T-helper 1 cell treated with Interleukin-12 subunit alpha and Interleukin-12 subunit beta and Interleukin-4 antibody, amounts not matched to agents 30 μg/mL and 1 μg/mL, for 36 hours (primary cell): ENCODE measurements around the gene AASS.
"Not testable (repeated sequence)": the region's sequence is repeated elsewhere in the genome, so short reads cannot be mapped to it uniquely, and the experiment has no call there.

Experiments used
- H3K27ac Mint-ChIP-seq: one replicate; pipeline ENCODE4 v1.8.0; 2021; ENCODE audit warnings: mild to moderate bottlenecking, mixed read lengths
- H3K27me3 Mint-ChIP-seq: one replicate; pipeline ENCODE4 v1.8.0; 2021; ENCODE audit warnings: low read depth, mixed read lengths
- H3K36me3 Mint-ChIP-seq: one replicate; pipeline ENCODE4 v1.8.0; 2021; ENCODE audit warnings: low read depth, mixed read lengths
- H3K4me1 Mint-ChIP-seq: one replicate; pipeline ENCODE4 v1.8.0; 2021; ENCODE audit warnings: low read depth, mixed read lengths
- H3K4me3 Mint-ChIP-seq: one replicate; pipeline ENCODE4 v1.8.0; 2021; ENCODE audit warnings: mild to moderate bottlenecking, moderate library complexity, mixed read lengths
- H3K9me3 Mint-ChIP-seq: one replicate; pipeline ENCODE4 v1.8.0; 2021; ENCODE audit warnings: mixed read lengths

Gene AASS

GRCh38 chr7:122137251-122138077 is 6.6 kb downstream of the AASS start:
- peaks cover 4% of the 10 kb centered on the region for H3K4me1 Mint-ChIP-seq
- no peaks in the 10 kb centered on the region for H3K9me3 Mint-ChIP-seq
- peaks cover 21% of the 10 kb centered on the region for H3K27me3 Mint-ChIP-seq
- no peak overlapping the region for H3K27ac Mint-ChIP-seq
- no peaks in the 10 kb centered on the region for H3K36me3 Mint-ChIP-seq
- no peak overlapping the region for H3K4me3 Mint-ChIP-seq

- no peak overlapping the region for H3K27ac Mint-ChIP-seq
- H3K27me3 Mint-ChIP-seq = peaks cover 19% of the 10 kb centered on the region
- H3K4me3 Mint-ChIP-seq = no peak overlapping the region
- H3K4me1 Mint-ChIP-seq = peaks cover 4% of the 10 kb centered on the region
- no peaks in the 10 kb centered on the region for H3K36me3 Mint-ChIP-seq
- no peaks in the 10 kb centered on the region for H3K9me3 Mint-ChIP-seq
Observed at GRCh38 chr7:122136639-122137245, 7.3 kb downstream of the AASS start.

GRCh38 chr7:122136078-122136477 is 8.0 kb downstream of the AASS start:
- Mint-ChIP-seq H3K27me3 (peaks cover 14% of the 10 kb centered on the region), H3K4me1 (peaks cover 4% of the 10 kb centered on the region), H3K4me3 (no peak overlapping the region), H3K27ac (no peak overlapping the region), H3K9me3 (no peaks in the 10 kb centered on the region), H3K36me3 (no peaks in the 10 kb centered on the region)

GRCh38 chr7:122135275-122135674 is 8.8 kb downstream of the AASS start:
- H3K27ac Mint-ChIP-seq = no peak overlapping the region
- peaks cover 4% of the 10 kb centered on the region for H3K4me1 Mint-ChIP-seq
- H3K9me3 Mint-ChIP-seq = no peaks in the 10 kb centered on the region
- H3K36me3 Mint-ChIP-seq = no peaks in the 10 kb centered on the region
- peaks cover 14% of the 10 kb centered on the region for H3K27me3 Mint-ChIP-seq
- no peak overlapping the region for H3K4me3 Mint-ChIP-seq

- H3K27ac Mint-ChIP-seq, H3K4me3 Mint-ChIP-seq, H3K36me3 Mint-ChIP-seq, H3K9me3 Mint-ChIP-seq, H3K4me1 Mint-ChIP-seq: not testable (repeated sequence)
- H3K27me3 Mint-ChIP-seq = peaks cover 14% of the 10 kb centered on the region
Observed at GRCh38 chr7:122134793-122135192, 9.3 kb downstream of the AASS start.

DNA sequence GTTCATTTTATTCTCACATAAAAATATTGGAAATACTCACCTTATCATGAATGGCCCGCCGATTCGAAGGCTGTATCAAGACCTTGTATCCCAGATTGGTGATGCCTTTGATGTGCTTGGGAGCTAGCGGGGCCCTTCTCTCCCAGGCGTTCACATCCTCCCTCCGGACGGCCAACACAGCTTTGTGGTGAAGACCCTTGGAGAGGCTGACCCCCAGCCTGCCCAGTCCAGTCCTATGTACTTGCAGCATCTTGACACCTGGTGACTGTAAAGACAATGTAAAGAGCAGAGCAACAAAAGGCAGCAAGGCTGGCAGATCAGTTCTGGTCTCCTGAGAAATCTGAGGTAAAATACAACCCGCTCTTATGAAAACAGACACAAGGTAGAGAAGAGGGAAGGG is 10.6 kb downstream of the AASS start:
- no peak overlapping the region for H3K27ac Mint-ChIP-seq
- no peak overlapping the region for H3K4me3 Mint-ChIP-seq
- H3K27me3 Mint-ChIP-seq = peaks cover 11% of the 10 kb centered on the region
- peaks cover 4% of the 10 kb centered on the region for H3K4me1 Mint-ChIP-seq
- H3K9me3 Mint-ChIP-seq = no peaks in the 10 kb centered on the region
- no peaks in the 10 kb centered on the region for H3K36me3 Mint-ChIP-seq

GRCh38 chr7:122132341-122132740 is 11.7 kb downstream of the AASS start:
- Mint-ChIP-seq H3K36me3 (no peaks in the 10 kb centered on the region), H3K4me3 (no peak overlapping the region), H3K27ac (no peak overlapping the region), H3K9me3 (no peaks in the 10 kb centered on the region), H3K4me1 (peaks cover 3% of the 10 kb centered on the region), H3K27me3 (peaks cover 5% of the 10 kb centered on the region)

- Mint-ChIP-seq H3K4me1 (no peaks in the 10 kb centered on the region), H3K4me3 (no peak overlapping the region)
Observed at GRCh38 chr7:122123746-122124145, 20.3 kb downstream of the AASS start.

GRCh38 chr7:122118757-122119156 is 25.3 kb downstream of the AASS start:
- Mint-ChIP-seq H3K36me3 (no peaks in the 10 kb centered on the region), H3K27me3 (no peaks in the 10 kb centered on the region), H3K9me3 (no peaks in the 10 kb centered on the region), H3K4me1 (no peaks in the 10 kb centered on the region), H3K27ac (no peak overlapping the region), H3K4me3 (no peak overlapping the region)

More at GRCh38 chr7:122123746-122124145, 20.3 kb downstream of the AASS start:
- Mint-ChIP-seq H3K36me3 (no peaks in the 10 kb centered on the region), H3K27me3 (no peaks in the 10 kb centered on the region), H3K27ac (no peak overlapping the region), H3K9me3 (no peaks in the 10 kb centered on the region)

DNA sequence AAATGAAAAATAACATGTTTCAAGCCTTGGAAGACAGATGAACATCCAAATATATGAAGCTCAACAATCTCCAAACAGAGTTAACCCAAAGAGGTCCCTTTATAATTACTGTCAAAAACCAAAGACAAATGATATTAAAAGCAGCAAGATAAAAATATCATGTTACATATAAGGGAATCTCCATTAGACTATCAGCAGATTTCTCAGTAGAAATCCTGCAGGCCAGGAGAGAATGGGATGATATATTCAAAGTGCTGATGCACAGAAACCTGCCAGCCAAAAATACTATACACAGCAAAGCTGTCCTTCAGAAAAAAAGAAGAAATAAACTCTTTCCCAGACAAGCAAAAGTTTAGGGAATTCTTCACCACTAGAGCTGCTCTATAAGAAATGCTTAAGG is 41.0 kb downstream of the AASS start:
- no peak overlapping the region for H3K27ac Mint-ChIP-seq
- H3K4me3 Mint-ChIP-seq = no peak overlapping the region
- peaks cover 1% of the 10 kb centered on the region for H3K4me1 Mint-ChIP-seq
- no peaks in the 10 kb centered on the region for H3K36me3 Mint-ChIP-seq
- peaks cover 21% of the 10 kb centered on the region for H3K9me3 Mint-ChIP-seq
- H3K27me3 Mint-ChIP-seq = no peaks in the 10 kb centered on the region

GRCh38 chr7:122100021-122100420 is 44.0 kb downstream of the AASS start:
- H3K36me3 Mint-ChIP-seq = no peaks in the 10 kb centered on the region
- no peaks in the 10 kb centered on the region for H3K27me3 Mint-ChIP-seq
- peaks cover 4% of the 10 kb centered on the region for H3K4me1 Mint-ChIP-seq
- peaks cover 21% of the 10 kb centered on the region for H3K9me3 Mint-ChIP-seq
- H3K4me3 Mint-ChIP-seq = no peak overlapping the region
- H3K27ac Mint-ChIP-seq = no peak overlapping the region

GRCh38 chr7:122095642-122096041 is 48.4 kb downstream of the AASS start:
- Mint-ChIP-seq H3K4me3 (no peak overlapping the region), H3K4me1 (peaks cover 4% of the 10 kb centered on the region), H3K27me3 (no peaks in the 10 kb centered on the region), H3K36me3 (no peaks in the 10 kb centered on the region), H3K27ac (no peak overlapping the region), H3K9me3 (peaks cover 4% of the 10 kb centered on the region)

DNA sequence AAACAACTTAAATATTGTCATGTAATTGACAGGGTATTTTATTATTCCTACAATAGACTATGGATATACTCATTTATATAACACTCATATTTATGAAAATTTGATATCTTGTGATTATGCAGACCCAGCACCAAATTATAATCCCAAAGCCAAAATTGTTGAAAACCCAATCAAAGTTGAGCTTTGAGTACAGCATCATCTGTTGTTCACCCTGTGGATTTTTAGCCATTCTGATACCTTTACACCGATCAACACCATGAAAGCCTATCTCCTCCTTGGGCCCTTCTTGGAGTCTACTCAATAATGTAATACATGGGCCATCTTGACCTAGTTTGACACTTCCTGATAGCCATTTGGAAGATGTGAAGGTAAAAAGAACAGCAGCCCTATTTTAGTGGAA is 49.5 kb downstream of the AASS start:
- Mint-ChIP-seq H3K4me1 (peaks cover 4% of the 10 kb centered on the region), H3K9me3 (no peaks in the 10 kb centered on the region), H3K27ac (no peak overlapping the region), H3K36me3 (no peaks in the 10 kb centered on the region), H3K27me3 (no peaks in the 10 kb centered on the region), H3K4me3 (no peak overlapping the region)

- no peaks in the 10 kb centered on the region for H3K27me3 Mint-ChIP-seq
- H3K27ac Mint-ChIP-seq = no peak overlapping the region
- H3K36me3 Mint-ChIP-seq = no peaks in the 10 kb centered on the region
- H3K4me3 Mint-ChIP-seq = no peak overlapping the region
- H3K9me3 Mint-ChIP-seq = no peaks in the 10 kb centered on the region
- peaks cover 4% of the 10 kb centered on the region for H3K4me1 Mint-ChIP-seq
Observed at GRCh38 chr7:122092964-122093797, 50.9 kb downstream of the AASS start.

DNA sequence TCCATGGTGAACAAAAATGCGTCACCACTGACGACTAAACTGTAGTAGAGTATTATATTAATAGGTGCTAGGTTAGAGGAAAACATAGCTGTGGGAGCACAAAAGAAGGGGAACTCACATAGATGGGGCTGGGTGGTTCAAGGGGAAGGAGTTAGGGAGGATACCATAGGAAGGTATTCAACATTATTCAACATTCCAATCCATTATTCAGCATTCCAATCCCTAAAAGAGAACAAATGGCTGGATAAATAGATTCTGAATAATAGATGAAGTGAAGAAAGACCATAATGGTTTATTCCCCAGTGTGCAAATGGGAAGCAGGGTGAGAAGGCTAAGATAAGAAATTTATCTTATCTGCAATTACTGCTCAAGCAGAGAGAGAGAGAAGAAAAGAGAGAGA is 61.4 kb downstream of the AASS start:
- no peaks in the 10 kb centered on the region for H3K27me3 Mint-ChIP-seq
- H3K4me1 Mint-ChIP-seq = no peaks in the 10 kb centered on the region
- H3K27ac Mint-ChIP-seq = no peak overlapping the region
- no peaks in the 10 kb centered on the region for H3K36me3 Mint-ChIP-seq
- no peak overlapping the region for H3K4me3 Mint-ChIP-seq
- H3K9me3 Mint-ChIP-seq = no peaks in the 10 kb centered on the region
